Loucy (cell line): Measurements from ENCODE around the gene TEPSIN.

Experiments
- H2AFZ ChIP-seq: fragments of 200-600 bp; sonication (generic); 2 replicates; pipeline ENCODE4 v1.6.0; 2016; ENCODE audit warnings: antibody characterized with exemption, mild to moderate bottlenecking, low read length, moderate library complexity
- H3F3A ChIP-seq: fragments of 200-600 bp; 2 replicates; pipeline ENCODE4 v1.6.0; 2016; ENCODE audit warnings: antibody characterized with exemption, low read depth, mild to moderate bottlenecking
- H3K27me3 ChIP-seq: fragments of 200-600 bp; sonication (generic); 2 replicates; pipeline ENCODE4 v1.6.1; 2014; ENCODE audit warnings: low read length, mild to moderate bottlenecking; ENCODE audit not compliant: insufficient read depth, poor library complexity, severe bottlenecking
- H3K36me3 ChIP-seq: fragments of 200-600 bp; sonication (generic); 2 replicates; pipeline ENCODE4 v1.6.1; 2016; ENCODE audit warnings: low read length; ENCODE audit not compliant: insufficient read depth
- H3K4me1 ChIP-seq: fragments of 200-600 bp; sonication (generic); 2 replicates; pipeline ENCODE4 v1.5.1; 2014; ENCODE audit warnings: low read length, mild to moderate bottlenecking; ENCODE audit not compliant: insufficient read depth, poor library complexity, severe bottlenecking
- H3K4me2 ChIP-seq: fragments of 200-600 bp; sonication (generic); 2 replicates; pipeline ENCODE4 v1.6.0; 2014; ENCODE audit warnings: antibody characterized with exemption, low read length, low read depth, mild to moderate bottlenecking; ENCODE audit not compliant: poor library complexity, severe bottlenecking
- H3K4me3 ChIP-seq: fragments of 200-600 bp; sonication (generic); 2 replicates; pipeline ENCODE4 v1.5.1; 2014; ENCODE audit warnings: low read length, mild to moderate bottlenecking, mixed read lengths; ENCODE audit not compliant: poor library complexity, severe bottlenecking
- H3K79me2 ChIP-seq: fragments of 200-600 bp; sonication (generic); 2 replicates; pipeline ENCODE4 v1.6.1; 2014; ENCODE audit warnings: low read length; ENCODE audit not compliant: insufficient read depth
- H3K9ac ChIP-seq: fragments of 200-600 bp; sonication (generic); 2 replicates; pipeline ENCODE4 v1.6.0; 2014; ENCODE audit warnings: mild to moderate bottlenecking, low read depth, low read length, moderate library complexity; ENCODE audit not compliant: poor library complexity, severe bottlenecking
- H3K9me2 ChIP-seq: fragments of 200-600 bp; sonication (generic); replicated peaks from 2 replicates; pipeline ENCODE4 v1.6.1; 2016; ENCODE audit warnings: low read depth, low read length, mixed read lengths
- H3K9me3 ChIP-seq: fragments of 200-600 bp; sonication (generic); 2 replicates; pipeline ENCODE4 v1.6.1; 2014; ENCODE audit warnings: mild to moderate bottlenecking, antibody characterized with exemption, low read length, low read depth; ENCODE audit not compliant: insufficient read depth
- H4K20me1 ChIP-seq: fragments of 200-600 bp; sonication (generic); 2 replicates; pipeline ENCODE4 v1.6.0; 2014; ENCODE audit warnings: antibody characterized with exemption, low read length, mild to moderate bottlenecking; ENCODE audit not compliant: insufficient read depth, poor library complexity, severe bottlenecking
- EZH2phosphoT487 ChIP-seq: fragments of 200-600 bp; IDR thresholded peaks from 2 replicates; pipeline ENCODE4 v1.6.1; 2018; ENCODE audit warnings: antibody characterized with exemption, mild to moderate bottlenecking, moderate library complexity, borderline replicate concordance
- TF ChIP-seq, protein P1 (sequence below): fragments of 200-600 bp; sonication (generic); conservative IDR thresholded peaks from 2 replicates; pipeline ENCODE4 v1.5.1; 2014; ENCODE audit warnings: mild to moderate bottlenecking, antibody characterized with exemption, low read length

Gene TEPSIN

DNA sequence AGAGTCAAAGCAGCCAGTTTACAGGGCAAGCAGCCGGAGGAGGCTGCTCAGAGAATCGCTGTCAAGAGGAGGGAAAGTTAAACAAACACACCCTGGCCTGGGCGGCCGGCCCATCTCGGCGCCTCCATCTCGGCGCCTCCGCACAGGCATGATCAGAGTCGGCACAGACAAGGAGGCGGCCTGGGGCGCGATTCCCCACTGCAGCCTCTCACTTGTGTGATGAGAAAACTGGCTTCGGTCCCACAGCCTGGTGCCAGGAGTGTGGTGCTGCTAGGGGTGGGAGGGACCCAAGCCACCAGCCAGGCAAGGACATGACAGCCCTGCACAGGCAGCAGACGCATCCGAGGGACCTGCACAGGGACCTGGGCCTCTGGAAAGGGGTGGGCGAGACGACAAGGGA lies 38.6 kb upstream of the TEPSIN start:
- H3K36me3 ChIP-seq, result peaks cover 32% of the 10 kb centered on the region; the same call in 1 of the 2 replicates
- H3K4me2 ChIP-seq, result no peak overlapping the region
- H3K4me1 ChIP-seq, result peaks cover 14% of the 10 kb centered on the region
- no peak overlapping the region for H3K9ac ChIP-seq
- H3K9me2 ChIP-seq, result no peaks in the 10 kb centered on the region
- H3F3A ChIP-seq, result peaks cover 6% of the 10 kb centered on the region; the same call in 1 of the 2 replicates
- H4K20me1 ChIP-seq, result no peaks in the 10 kb centered on the region
- H2AFZ ChIP-seq, result no peak overlapping the region
- no peak overlapping the region for H3K4me3 ChIP-seq
- no peaks in the 10 kb centered on the region for H3K27me3 ChIP-seq
- no peaks in the 10 kb centered on the region for H3K9me3 ChIP-seq
- H3K79me2 ChIP-seq, result peaks cover 10% of the 10 kb centered on the region; the same call in 1 of the 2 replicates
- no peak for TF ChIP-seq EZH2phosphoT487
- TF ChIP-seq, protein P1, sequence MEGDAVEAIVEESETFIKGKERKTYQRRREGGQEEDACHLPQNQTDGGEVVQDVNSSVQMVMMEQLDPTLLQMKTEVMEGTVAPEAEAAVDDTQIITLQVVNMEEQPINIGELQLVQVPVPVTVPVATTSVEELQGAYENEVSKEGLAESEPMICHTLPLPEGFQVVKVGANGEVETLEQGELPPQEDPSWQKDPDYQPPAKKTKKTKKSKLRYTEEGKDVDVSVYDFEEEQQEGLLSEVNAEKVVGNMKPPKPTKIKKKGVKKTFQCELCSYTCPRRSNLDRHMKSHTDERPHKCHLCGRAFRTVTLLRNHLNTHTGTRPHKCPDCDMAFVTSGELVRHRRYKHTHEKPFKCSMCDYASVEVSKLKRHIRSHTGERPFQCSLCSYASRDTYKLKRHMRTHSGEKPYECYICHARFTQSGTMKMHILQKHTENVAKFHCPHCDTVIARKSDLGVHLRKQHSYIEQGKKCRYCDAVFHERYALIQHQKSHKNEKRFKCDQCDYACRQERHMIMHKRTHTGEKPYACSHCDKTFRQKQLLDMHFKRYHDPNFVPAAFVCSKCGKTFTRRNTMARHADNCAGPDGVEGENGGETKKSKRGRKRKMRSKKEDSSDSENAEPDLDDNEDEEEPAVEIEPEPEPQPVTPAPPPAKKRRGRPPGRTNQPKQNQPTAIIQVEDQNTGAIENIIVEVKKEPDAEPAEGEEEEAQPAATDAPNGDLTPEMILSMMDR, result no peak

DNA sequence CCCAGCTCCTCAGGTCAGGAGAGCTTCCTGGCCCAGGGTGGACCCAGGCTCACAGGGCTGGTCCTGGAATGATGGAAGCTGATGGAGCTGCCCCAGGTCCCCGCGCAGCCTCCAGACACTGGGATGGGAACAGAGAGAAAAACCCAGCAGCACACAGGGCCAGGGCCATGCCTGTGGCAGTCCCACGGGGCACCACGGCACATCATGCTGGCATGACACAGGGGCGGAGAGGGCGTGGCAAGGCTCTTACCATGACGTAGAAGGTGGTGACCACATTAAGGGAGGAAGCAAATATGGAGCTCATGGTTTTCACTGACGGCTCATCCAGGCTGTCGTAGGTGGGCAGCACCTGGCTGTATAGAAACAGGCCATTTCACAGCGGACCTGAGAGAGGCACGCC lies 37.9 kb upstream of the TEPSIN start:
- no peak for TF ChIP-seq EZH2phosphoT487
- TF ChIP-seq, protein P1, result no peak
- Histone ChIP-seq H3K36me3 (peaks cover 32% of the 10 kb centered on the region; the same call in 1 of the 2 replicates), H4K20me1 (no peaks in the 10 kb centered on the region)

DNA sequence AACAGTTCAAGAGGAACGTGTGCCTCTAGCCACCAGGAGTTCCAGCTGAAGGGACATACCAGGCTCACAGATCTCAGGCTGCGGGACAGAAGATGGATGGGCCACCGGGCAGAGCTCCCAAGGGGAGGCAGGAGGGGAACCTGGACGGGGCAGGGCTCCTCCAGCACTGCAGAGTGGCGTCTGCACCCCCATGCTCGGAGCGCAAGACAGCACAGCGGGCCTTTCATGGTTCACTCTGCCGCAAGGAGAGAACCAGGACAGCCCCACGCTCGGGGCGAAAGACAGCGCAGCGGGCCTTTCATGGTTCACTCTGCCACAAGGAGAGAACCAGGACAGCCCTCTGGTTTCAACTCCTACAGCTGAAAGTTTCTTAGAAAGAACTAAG lies 35.6 kb upstream of the TEPSIN start:
- H3K9ac ChIP-seq, result no peak overlapping the region
- no peaks in the 10 kb centered on the region for H3K9me2 ChIP-seq
- H3K4me2 ChIP-seq, result no peak overlapping the region
- peaks cover 29% of the 10 kb centered on the region; the same call in 1 of the 2 replicates for H3K36me3 ChIP-seq
- peaks cover 6% of the 10 kb centered on the region; the same call in 1 of the 2 replicates for H3F3A ChIP-seq
- no peaks in the 10 kb centered on the region for H3K9me3 ChIP-seq
- H3K79me2 ChIP-seq, result peaks cover 3% of the 10 kb centered on the region; the same call in 1 of the 2 replicates
- H3K4me1 ChIP-seq, result peaks cover 29% of the 10 kb centered on the region
- no peak overlapping the region for H2AFZ ChIP-seq
- no peaks in the 10 kb centered on the region for H4K20me1 ChIP-seq
- H3K27me3 ChIP-seq, result no peaks in the 10 kb centered on the region
- H3K4me3 ChIP-seq, result no peak overlapping the region
- TF ChIP-seq, protein P1, result no peak
- TF ChIP-seq EZH2phosphoT487, result no peak

More for the DNA sequence above, 37.9 kb upstream of the TEPSIN start:
- Histone ChIP-seq H3K79me2 (peaks cover 4% of the 10 kb centered on the region; the same call in 1 of the 2 replicates), H3K9me3 (no peaks in the 10 kb centered on the region), H3K9me2 (no peaks in the 10 kb centered on the region), H3K9ac (no peak overlapping the region), H3K4me3 (no peak overlapping the region), H3F3A (peaks cover 6% of the 10 kb centered on the region; the same call in 1 of the 2 replicates), H2AFZ (no peak overlapping the region), H3K4me2 (no peak overlapping the region), H3K27me3 (no peaks in the 10 kb centered on the region), H3K4me1 (peaks cover 18% of the 10 kb centered on the region)
